DOHH2 (cell line): Measurements from ENCODE around the gene ZNF527.

Experiments
- CTCF ChIP-seq: fragments of 200-600 bp; sonication (generic); IDR thresholded peaks from one replicate; pipeline ENCODE4 v1.5.1; 2014; ENCODE audit warnings: antibody characterized with exemption, mild to moderate bottlenecking, low read depth, low read length; ENCODE audit not compliant: poor library complexity, severe bottlenecking
- EZH2phosphoT487 ChIP-seq: fragments of 200-600 bp; sonication (generic); IDR thresholded peaks from 2 replicates; pipeline ENCODE4 v1.6.1; 2017; ENCODE audit warnings: borderline replicate concordance, mild to moderate bottlenecking, antibody characterized with exemption, low read length, moderate library complexity, mixed read lengths

DNA sequence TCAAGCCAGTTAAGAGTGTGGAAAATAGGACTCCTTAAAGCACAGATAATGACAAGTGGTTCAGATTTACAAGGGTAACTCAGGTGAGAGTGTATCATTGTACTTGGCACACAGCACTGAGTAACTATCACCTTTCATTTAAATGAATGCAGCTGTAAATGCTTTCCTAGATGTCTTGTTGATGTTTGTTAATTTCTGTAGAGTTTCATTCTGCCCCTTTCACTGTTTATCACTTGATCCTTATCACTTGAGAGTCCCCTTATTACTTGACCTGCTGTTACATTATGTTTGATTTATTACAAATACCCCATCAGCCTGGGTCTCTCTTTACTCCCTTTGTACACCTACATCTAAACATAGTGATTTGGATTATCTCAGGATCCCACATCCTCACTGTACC lies 38.1 kb upstream of the ZNF527 start:
- no peak for TF ChIP-seq CTCF
- no peak for TF ChIP-seq EZH2phosphoT487
